ENCODE data around the gene LOXL1.

LOXL1 gene

DNA sequence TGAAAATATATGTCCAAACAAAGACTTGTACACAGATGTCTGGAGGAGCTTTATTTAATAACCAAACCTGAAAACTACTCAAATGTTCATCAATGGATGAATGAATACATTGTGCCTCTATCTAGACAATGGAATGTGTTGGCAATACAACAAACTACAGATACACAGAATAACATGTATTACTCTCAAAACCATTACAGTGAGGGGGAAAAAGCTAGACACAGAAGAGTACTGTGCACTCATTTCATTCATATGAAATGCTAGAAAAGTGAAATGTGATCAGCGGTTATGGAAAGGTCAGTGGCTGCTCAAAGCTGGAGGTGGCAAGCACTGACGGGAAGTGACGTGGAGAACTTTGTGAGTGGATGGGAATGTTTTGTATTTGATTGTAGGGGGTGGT lies 52.6 kb downstream of the LOXL1 start:
- no peak for DNase-seq (ENCODE audit: low read depth)
- TF ChIP-seq, protein P1, sequence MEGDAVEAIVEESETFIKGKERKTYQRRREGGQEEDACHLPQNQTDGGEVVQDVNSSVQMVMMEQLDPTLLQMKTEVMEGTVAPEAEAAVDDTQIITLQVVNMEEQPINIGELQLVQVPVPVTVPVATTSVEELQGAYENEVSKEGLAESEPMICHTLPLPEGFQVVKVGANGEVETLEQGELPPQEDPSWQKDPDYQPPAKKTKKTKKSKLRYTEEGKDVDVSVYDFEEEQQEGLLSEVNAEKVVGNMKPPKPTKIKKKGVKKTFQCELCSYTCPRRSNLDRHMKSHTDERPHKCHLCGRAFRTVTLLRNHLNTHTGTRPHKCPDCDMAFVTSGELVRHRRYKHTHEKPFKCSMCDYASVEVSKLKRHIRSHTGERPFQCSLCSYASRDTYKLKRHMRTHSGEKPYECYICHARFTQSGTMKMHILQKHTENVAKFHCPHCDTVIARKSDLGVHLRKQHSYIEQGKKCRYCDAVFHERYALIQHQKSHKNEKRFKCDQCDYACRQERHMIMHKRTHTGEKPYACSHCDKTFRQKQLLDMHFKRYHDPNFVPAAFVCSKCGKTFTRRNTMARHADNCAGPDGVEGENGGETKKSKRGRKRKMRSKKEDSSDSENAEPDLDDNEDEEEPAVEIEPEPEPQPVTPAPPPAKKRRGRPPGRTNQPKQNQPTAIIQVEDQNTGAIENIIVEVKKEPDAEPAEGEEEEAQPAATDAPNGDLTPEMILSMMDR (IDR thresholded peaks at IDR 0.05; ENCODE audit: low read depth, low read length, missing control alignments): no peak
- H3K4me3 ChIP-seq (ENCODE audit: low read depth, low read length): no peak overlapping the region
- in situ Hi-C loops (cut with HindIII; ENCODE audit: low sequenced_read_pairs): loop anchor here (25.0 kb wide), 1 partner anchor 333 kb away; no protein-coding TSS in a partner anchor

DNA sequence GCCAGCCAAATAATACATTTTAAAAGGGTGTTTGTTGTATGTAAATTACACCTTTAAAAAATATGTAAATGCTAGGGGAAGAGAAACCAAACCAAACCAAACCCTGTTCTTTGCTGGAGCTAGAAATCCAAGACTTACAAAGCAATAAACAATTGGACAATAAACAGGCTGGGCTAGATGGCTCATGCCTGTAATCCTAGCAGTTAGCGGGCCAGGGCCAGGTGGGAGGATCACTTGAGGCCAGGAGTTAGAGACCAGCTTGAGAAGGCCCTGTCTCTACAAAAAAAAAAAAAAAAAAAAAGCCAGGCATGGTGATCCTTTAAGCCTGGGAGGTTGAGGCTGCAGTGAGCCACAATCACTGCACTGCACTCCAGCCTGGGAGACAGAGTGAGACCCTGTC lies 53.4 kb downstream of the LOXL1 start:
- no peak for DNase-seq (ENCODE audit: low read depth)
- TF ChIP-seq, protein P1 (IDR thresholded peaks at IDR 0.05; ENCODE audit: low read depth, low read length, missing control alignments): no peak
- H3K4me3 ChIP-seq (ENCODE audit: low read depth, low read length): no peak overlapping the region
- in situ Hi-C loops (cut with HindIII; ENCODE audit: low sequenced_read_pairs): loop anchor here (25.0 kb wide), 1 partner anchor 333 kb away; no protein-coding TSS in a partner anchor

DNA sequence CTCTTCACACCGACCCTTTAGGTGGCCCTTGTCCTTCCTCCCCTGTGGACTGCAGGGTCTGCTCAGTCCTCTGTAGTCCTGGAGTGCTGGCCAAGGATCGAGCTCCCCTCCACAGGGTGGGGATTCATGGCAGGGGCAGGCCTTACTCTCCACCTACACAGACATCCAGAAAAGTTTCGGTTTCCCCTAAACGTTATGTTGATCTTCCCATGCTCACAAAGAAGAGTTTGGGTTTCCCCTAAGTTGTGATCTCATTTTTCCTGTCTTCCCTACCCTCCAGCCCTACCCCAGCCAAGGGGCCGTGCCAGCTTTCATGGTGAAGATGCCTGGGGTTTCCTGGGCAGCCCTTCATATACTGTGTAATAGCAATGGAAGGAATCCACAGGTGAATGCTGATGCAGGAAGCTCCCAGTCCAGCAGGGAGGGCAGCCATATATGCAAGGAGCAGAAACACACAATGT lies 55.5 kb downstream of the LOXL1 start:
- in situ Hi-C loops (cut with HindIII; ENCODE audit: low sequenced_read_pairs): loop anchor here (25.0 kb wide), 1 partner anchor 331 kb away; no protein-coding TSS in a partner anchor
- DNase-seq (ENCODE audit: low read depth): no peak
- TF ChIP-seq, protein P1 (IDR thresholded peaks at IDR 0.05; ENCODE audit: low read depth, low read length, missing control alignments): no peak
- H3K4me3 ChIP-seq (ENCODE audit: low read depth, low read length): no peak overlapping the region

DNA sequence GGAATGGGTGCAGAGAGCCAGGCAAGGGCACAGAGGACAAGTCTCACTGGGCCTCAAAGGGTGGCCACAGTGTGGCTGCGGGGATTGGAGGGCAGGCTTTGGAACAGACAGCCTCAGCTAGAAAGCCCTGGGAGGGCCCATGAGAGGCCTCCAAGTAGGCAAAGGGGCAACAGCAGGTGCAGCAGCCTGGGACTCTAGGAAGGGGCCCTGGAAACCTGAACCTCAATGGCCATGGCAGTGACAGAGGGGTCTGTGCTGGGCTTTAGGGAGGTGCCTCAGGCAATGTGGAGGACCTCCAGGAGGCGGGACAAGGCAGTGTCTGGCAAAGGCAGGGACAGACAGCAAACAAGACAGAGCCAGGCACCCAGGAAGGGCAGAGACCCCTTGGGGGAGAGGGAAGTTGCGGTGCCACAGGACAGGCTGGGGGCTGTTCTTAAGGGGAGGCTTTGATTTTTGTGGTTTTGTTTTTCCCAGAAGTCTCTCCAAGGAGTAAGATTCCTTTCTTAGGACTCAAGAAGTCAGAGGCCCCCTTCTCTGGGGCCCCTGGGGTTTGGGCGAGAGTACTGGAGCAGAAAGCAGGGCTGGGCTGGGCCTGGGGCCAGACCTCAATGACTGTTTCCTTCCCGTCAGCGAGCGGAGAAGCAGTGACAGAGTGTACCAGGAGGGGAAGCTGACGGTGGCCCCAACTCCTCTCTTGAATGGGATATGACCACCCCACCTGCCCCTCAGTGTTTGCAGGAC lies 56.1 kb downstream of the LOXL1 start:
- TF ChIP-seq, protein P1 (IDR thresholded peaks at IDR 0.05; ENCODE audit: low read depth, low read length, missing control alignments): no peak
- in situ Hi-C loops (cut with HindIII; ENCODE audit: low sequenced_read_pairs): loop anchor here (25.0 kb wide), 1 partner anchor 330 kb away; no protein-coding TSS in a partner anchor
- H3K4me3 ChIP-seq (ENCODE audit: low read depth, low read length): no peak overlapping the region
- DNase-seq (ENCODE audit: low read depth): peak; percentile 82

DNA sequence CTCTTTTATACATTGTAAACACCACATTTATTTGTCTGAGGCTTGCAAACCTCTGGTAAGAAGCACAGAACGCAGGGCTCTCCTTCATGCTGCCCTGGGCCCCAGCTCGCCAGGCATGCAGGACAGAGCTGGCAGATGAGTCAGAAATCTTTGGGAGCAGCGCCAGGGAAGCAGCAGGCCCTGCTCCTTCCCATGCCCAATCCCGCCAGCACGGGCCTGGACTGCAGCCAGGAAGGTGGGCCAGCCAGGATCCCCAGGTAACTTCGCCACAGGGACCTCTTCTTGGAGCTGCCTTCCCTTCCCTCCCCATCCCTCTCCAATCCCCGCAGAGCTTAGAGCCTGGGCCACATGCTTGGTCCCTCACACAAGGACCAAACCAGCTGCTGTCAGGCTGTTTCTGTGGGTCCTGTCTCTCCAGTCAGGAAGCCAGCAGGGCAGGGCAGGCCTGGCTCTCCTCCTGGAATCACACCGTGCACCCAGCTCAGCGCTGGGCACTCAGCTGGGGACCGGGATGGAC lies 57.0 kb downstream of the LOXL1 start:
- in situ Hi-C loops (cut with HindIII; ENCODE audit: low sequenced_read_pairs): loop anchor here (25.0 kb wide), 1 partner anchor 329 kb away; no protein-coding TSS in a partner anchor
- no peak for DNase-seq (ENCODE audit: low read depth)
- TF ChIP-seq, protein P1 (IDR thresholded peaks at IDR 0.05; ENCODE audit: low read depth, low read length, missing control alignments): no peak
- H3K4me3 ChIP-seq (ENCODE audit: low read depth, low read length): no peak overlapping the region

DNA sequence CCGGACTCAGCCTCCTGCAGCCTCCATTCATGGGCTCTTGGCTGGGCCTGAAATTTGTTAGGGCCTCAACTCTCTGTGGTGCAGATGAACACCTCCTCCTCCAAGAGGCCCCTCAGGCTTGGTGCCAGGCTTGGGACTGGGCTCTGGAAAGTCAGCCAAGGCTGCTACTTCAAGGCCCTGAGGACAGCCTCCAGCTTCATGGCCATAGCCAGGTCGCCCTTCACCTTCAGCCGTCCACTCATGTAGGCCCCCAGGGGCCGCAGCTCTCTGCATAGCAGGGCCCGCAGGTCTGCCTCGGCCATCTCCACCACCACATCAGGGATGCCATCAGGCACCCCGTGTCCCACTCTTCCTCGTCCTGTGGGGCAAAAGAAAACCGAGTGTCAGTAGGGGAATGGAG lies 57.5 kb downstream of the LOXL1 start:
- no peak for DNase-seq (ENCODE audit: low read depth)
- H3K4me3 ChIP-seq (ENCODE audit: low read depth, low read length): no peak overlapping the region
- TF ChIP-seq, protein P1 (IDR thresholded peaks at IDR 0.05; ENCODE audit: low read depth, low read length, missing control alignments): no peak
- in situ Hi-C loops (cut with HindIII; ENCODE audit: low sequenced_read_pairs): loop anchor here (25.0 kb wide), 1 partner anchor 329 kb away; no protein-coding TSS in a partner anchor
